GM12878 (cell line): ENCODE data around the gene CDK11B. TPM values are rescaled to one million over a fixed set of nuclear protein-coding genes. Genes with fewer than 3 reads are reported as not detected.

ENCODE experiments used
- ATAC-seq: fragments of 200-7000 bp; cut with Tn5 transposase; 3 replicates; pipeline ENCODE4 v1.9.1; 2020; ENCODE audit warnings: mild to moderate bottlenecking, moderate library complexity
- BruUV-seq: library from RNA; stranded (reverse); fragments of 400-500 nt; replicated peaks from 2 replicates; lab custom pipeline; 2021; lab: Mats Ljungman, UMichigan
- CTCF ChIA-PET: fragments of 300-600 bp; sonication (Branson Sonifier 250); formaldehyde crosslinking; extraction: SDS; loops from one replicate; lab custom pipeline; 2021; ENCODE audit warnings: inconsistent platforms; lab: Yijun Ruan, JAX
- POLR2A ChIA-PET: fragments of 350-600 bp; formaldehyde crosslinking; extraction: SDS; loops from one replicate; lab custom pipeline; 2021; ENCODE audit warnings: inconsistent platforms; lab: Charles Lee
- RAD21 ChIA-PET: fragments of 300-600 bp; sonication (Branson Sonifier 250); formaldehyde crosslinking; loops from one replicate; lab custom pipeline; 2023; ENCODE audit warnings: antibody characterized with exemption; ENCODE audit not compliant: unreplicated experiment; lab: Charles Lee
- SMC1A ChIA-PET: fragments of 300-600 bp; sonication (Branson Sonifier 250); formaldehyde crosslinking; loops from one replicate; lab custom pipeline; 2023; ENCODE audit not compliant: unreplicated experiment, uncharacterized antibody; lab: Charles Lee
- DNase-seq: peaks from one replicate; pipeline ENCODE4 v3.0.0-alpha.2; 2011; ENCODE audit warnings: low read depth, low spot score
- FAIRE-seq: peaks from 3 replicates; lab custom pipeline; 2011; peaks lifted over from hg19 to GRCh38; lab: Jason Lieb, UNC
- H2AFZ ChIP-seq: 2 replicates; pipeline ENCODE4 v1.6.0; 2011; ENCODE audit warnings: low read depth, low read length, control low read depth; ENCODE audit not compliant: control insufficient read depth
- H3K27ac ChIP-seq: 2 replicates; pipeline ENCODE4 v1.5.1; 2011; ENCODE audit warnings: control low read depth; ENCODE audit not compliant: control insufficient read depth, insufficient read depth
- H3K27me3 ChIP-seq, 2 experiments: replicated peaks in 1 of 2; 2 replicates each; pipeline versions ENCODE4 v1.6.0 to v1.6.1; 2011; ENCODE audit warnings: low read length in 1 of 2; ENCODE audit not compliant: control insufficient read depth in 2 of 2, insufficient read depth in 2 of 2
- H3K36me3 ChIP-seq, 2 experiments: 2 replicates each; pipeline ENCODE4 v1.5.1; 2011; ENCODE audit warnings: low read length in 1 of 2; ENCODE audit not compliant: control insufficient read depth in 2 of 2, insufficient read depth in 2 of 2
- H3K4me1 ChIP-seq: 2 replicates; pipeline ENCODE4 v1.6.1; 2011; ENCODE audit warnings: mild to moderate bottlenecking, low read length, moderate library complexity, mixed read lengths; ENCODE audit not compliant: control insufficient read depth, insufficient read depth
- H3K4me2 ChIP-seq: 2 replicates; pipeline ENCODE4 v1.6.0; 2011; ENCODE audit warnings: control low read depth; ENCODE audit not compliant: control insufficient read depth, insufficient read depth
- H3K4me3 ChIP-seq: fragments of 200-600 bp; sonication (generic); 2 replicates; pipeline ENCODE4 v1.5.1; 2016
- H3K79me2 ChIP-seq: 2 replicates; pipeline ENCODE4 v1.6.0; 2011; ENCODE audit warnings: low read length; ENCODE audit not compliant: control insufficient read depth, insufficient read depth
- H3K9ac ChIP-seq: 2 replicates; pipeline ENCODE4 v1.8.0; 2011; ENCODE audit warnings: low read length, control low read depth, mixed read lengths; ENCODE audit not compliant: control insufficient read depth, insufficient read depth
- H3K9me3 ChIP-seq: replicated peaks from 3 replicates; pipeline ENCODE4 v1.5.1; 2011; ENCODE audit warnings: mild to moderate bottlenecking, low read length; ENCODE audit not compliant: control insufficient read depth, insufficient read depth
- H4K20me1 ChIP-seq: 2 replicates; pipeline ENCODE4 v1.6.0; 2011; ENCODE audit not compliant: control insufficient read depth, insufficient read depth
- BCL3 ChIP-seq: IDR thresholded peaks from 2 replicates; pipeline ENCODE4 v1.6.1; 2011; ENCODE audit warnings: borderline replicate concordance, low read depth, mild to moderate bottlenecking, moderate library complexity, low read length; ENCODE audit not compliant: insufficient read depth, poor library complexity, severe bottlenecking
- PAX8 ChIP-seq: fragments of 450-650 bp; IDR thresholded peaks from 2 replicates; pipeline ENCODE4 v1.6.1; 2017; ENCODE audit warnings: mild to moderate bottlenecking, moderate library complexity
- SRF ChIP-seq, 2 experiments: IDR thresholded peaks; 2 replicates each; pipeline ENCODE4 v1.6.1; 2011; ENCODE audit warnings: low read depth in 2 of 2, low read length in 2 of 2, mild to moderate bottlenecking in 1 of 2, moderate library complexity in 1 of 2
- ZNF24 ChIP-seq: fragments of 450-650 bp; IDR thresholded peaks from 2 replicates; pipeline ENCODE4 v1.6.1; 2017; ENCODE audit warnings: antibody characterized with exemption, mild to moderate bottlenecking
- WGBS: methylation state at CpG from one replicate; pipeline ENCODE4 v1.1.6; 2016; ENCODE audit warnings: low lambda C conversion rate; ENCODE audit not compliant: insufficient replicate concordance, insufficient coverage; ENCODE audit errors: missing lambda C conversion rate; 5-methylcytosine and 5-hydroxymethylcytosine counted together
- in situ Hi-C: fragments of 300-500 bp; cut with MboI; formaldehyde crosslinking; loops from 9 replicates; pipeline ENCODE4 v1.14.3; 2018; ENCODE audit warnings: mixed read lengths
- intact Hi-C: fragments of 100-400 bp; cut with micrococcal nuclease; formaldehyde crosslinking; loops from one replicate; pipeline ENCODE4 v1.14.2; 2022; ENCODE audit not compliant: unreplicated experiment
- polyA plus RNA-seq, 11 experiments: library from polyadenylated mRNA; depleted of rRNA in 4 of 11; unstranded in 6 of 11; stranded (reverse) in 5 of 11; fragments of >200 nt; fragmentation: Nextera tagmentation in 4 of 11; fragmentation: Illumina TruSeq in 1 of 11; extraction: Ambion mirVana in 4 of 11; extraction: Trizol in 1 of 11; gene quantifications; 1 replicate in 1 of 11; 2 replicates in 10 of 11; pipeline versions ENCODE4 v1.2.1 to v1.2.3, GENCODE V29; 2011 to 2016; ENCODE audit warnings: inconsistent platforms in 2 of 11, missing spikeins in 2 of 11, low read depth in 1 of 11
- total RNA-seq, 4 experiments: library from RNA; depleted of rRNA in 3 of 4; stranded (reverse); fragments of >200 nt in 3 of 4; fragmentation: Illumina TruSeq in 1 of 4; extraction: Trizol in 1 of 4; gene quantifications; 2 replicates each; pipeline versions ENCODE4 v1.2.1 to v1.2.3, GENCODE V29; 2013 to 2021

Gene CDK11B
- total and polyA plus RNA-seq, 10 of the 15 experiments (the other 5 are each of a cell fraction or from before 2014, with no cell fraction given) = 3.2 to 30.9 (median 18.0) TPM

- TF ChIP-seq SRF (IDR thresholded peaks at IDR 0.05; ENCODE audit: low read depth in 2 of 2, low read length in 2 of 2) = no peak
- TF ChIP-seq PAX8 = no peak
Observed at GRCh38 chr1:1627261-1627828, 31.5 kb downstream of the CDK11B start (continued).

GRCh38 chr1:1626207-1627141 lies 32.3 kb downstream of the CDK11B start:
- ATAC-seq (no peak), FAIRE-seq (no peak), DNase-seq (no peak)
- no peaks in the 10 kb centered on the region for H3K79me2 ChIP-seq
- H3K4me3 ChIP-seq = no peak overlapping the region
- CTCF ChIA-PET = no interaction called here
- RAD21 ChIA-PET = no interaction called here
- H3K9ac ChIP-seq = no peak overlapping the region
- H3K4me1 ChIP-seq = no peaks in the 10 kb centered on the region
- in situ Hi-C loops (no loop called here), intact Hi-C loops (no loop called here)
- no peaks in the 10 kb centered on the region for H3K36me3 ChIP-seq
- no peaks in the 10 kb centered on the region for H4K20me1 ChIP-seq
- H3K4me2 ChIP-seq = no peak overlapping the region
- H3K27me3 ChIP-seq = no peaks in the 10 kb centered on the region; a peak in 1 of 4 replicates
- no peaks in the 10 kb centered on the region for H3K9me3 ChIP-seq
- H3K27ac ChIP-seq = no peak overlapping the region
- TF ChIP-seq ZNF24 (no peak), BCL3 (peak; percentile 54)
- 86% methylated on average over 39 of the region's 48 CpGs for WGBS
- BruUV-seq = no TSS peak
- SMC1A ChIA-PET = no interaction called here
- H2AFZ ChIP-seq = no peak overlapping the region
- POLR2A ChIA-PET = no interaction called here
